Stomach (tissue), 9 donors: ENCODE measurements around the gene HP1BP3. TPM values are rescaled to one million over a fixed set of nuclear protein-coding genes. Genes with fewer than 3 reads are reported as not detected.

Experiments
- DNase-seq, 2 donors: peaks; one replicate each; pipeline versions ENCODE4 v3.0.0 to v3.0.0-alpha.2; 2013 to 2019
- H3K27ac ChIP-seq, 5 donors: fragments of 200-600 bp in 4 of 5; sonication (generic) in 4 of 5; one replicate each; pipeline ENCODE4 v1.5.1; 2013 to 2019; ENCODE audit warnings: mild to moderate bottlenecking in 1 of 5, moderate library complexity in 1 of 5
- H3K27me3 ChIP-seq, 3 donors: fragments of 200-600 bp; sonication (generic); one replicate each; pipeline ENCODE4 v1.5.1; 2017 to 2019; ENCODE audit warnings: mixed run types in 1 of 3
- H3K36me3 ChIP-seq, 4 donors: fragments of 200-600 bp; sonication (generic); 1 replicate in 3 of 4; 2 replicates in 1 of 4; pipeline ENCODE4 v1.5.1; 2016 to 2019
- H3K4me1 ChIP-seq, 4 donors: fragments of 200-600 bp; sonication (generic); one replicate each; pipeline ENCODE4 v1.5.1; 2016 to 2019
- H3K4me3 ChIP-seq, 4 donors: fragments of 200-600 bp; sonication (generic) in 3 of 4; one replicate each; pipeline ENCODE4 v1.5.1; 2016 to 2019; ENCODE audit warnings: mild to moderate bottlenecking in 1 of 4
- H3K9me3 ChIP-seq, 4 donors: fragments of 200-600 bp; sonication (generic); one replicate each; pipeline ENCODE4 v1.5.1; 2016 to 2019
- CTCF ChIP-seq, 7 experiments: fragments of 450-650 bp in 4 of 7; fragments of 200-600 bp in 3 of 7; sonication (generic) in 3 of 7; IDR thresholded peaks; one replicate each; pipeline ENCODE4 v1.5.1; 2016 to 2019; ENCODE audit warnings: antibody characterized with exemption in 7 of 7, control low read depth in 2 of 7, mild to moderate bottlenecking in 1 of 7
- EP300 ChIP-seq: sonication (generic); formaldehyde crosslinking; IDR thresholded peaks from one replicate; pipeline ENCODE4 v1.6.1; 2017; ENCODE audit warnings: antibody characterized with exemption
- POLR2A ChIP-seq, 4 donors: fragments of 450-650 bp; IDR thresholded peaks; one replicate each; pipeline ENCODE4 v1.6.1; 2016; ENCODE audit warnings: antibody characterized with exemption in 4 of 4, control low read depth in 2 of 4, mild to moderate bottlenecking in 1 of 4, moderate library complexity in 1 of 4
- POLR2AphosphoS5 ChIP-seq, 3 donors: sonication (generic); formaldehyde crosslinking; IDR thresholded peaks; one replicate each; pipeline ENCODE4 v1.6.1; 2016; ENCODE audit warnings: antibody characterized with exemption in 3 of 3
- WGBS, 5 donors: extraction: QIAGEN DNeasy Blood & Tissue Kit in 3 of 5; methylation state at CpG; one replicate each; pipeline versions ENCODE4 v1.1.5 to v1.1.7; 2013 to 2018; 5-methylcytosine and 5-hydroxymethylcytosine counted together
- intact Hi-C: fragments of 100-400 bp; cut with DNase I; formaldehyde crosslinking; loops from one replicate; pipeline ENCODE4 v1.15.1; 2023; ENCODE audit warnings: low total_unique reads
- polyA plus RNA-seq, 3 donors: library from polyadenylated mRNA; stranded (reverse); fragments of 200-250 nt; gene quantifications; one replicate each; pipeline ENCODE4 v1.2.3, GENCODE V29; 2013
- total RNA-seq, 5 donors: library from RNA; depleted of rRNA; stranded (reverse); fragments of >200 nt; gene quantifications; one replicate each; pipeline versions ENCODE4 v1.1.0 to v1.2.3, GENCODE V29; 2014 to 2016
- donor health status: healthy with polysubstance abuse.
- donor health status: Bipolar disorder and iron deficiency.
- donor health status: healthy.

Gene HP1BP3
- total and polyA plus RNA-seq, 8 donors: 55.2 to 649 (median 232) TPM

GRCh38 chr1:20708891-20709290 lies 78.2 kb downstream of the HP1BP3 start:
- no peak overlapping the region for H3K4me3 ChIP-seq
- H3K4me1 ChIP-seq: no peaks in the 10 kb centered on the region
- H3K27ac ChIP-seq: no peak overlapping the region
- WGBS, 5 donors: 80 to 97% (median 92%) methylated on average over 4 to 5 of the region's 5 CpGs
- H3K27me3 ChIP-seq: peaks cover 0 to 10% (median 0%) of the 10 kb centered on the region in 3 donors
- TF ChIP-seq CTCF (IDR thresholded peaks at IDR 0.05) (no peak), POLR2AphosphoS5 (IDR thresholded peaks at IDR 0.05) (no peak), POLR2A (IDR thresholded peaks at IDR 0.05) (no peak), EP300 (no peak)
- DNase-seq: no peak
- intact Hi-C loops: no loop called here
- no peaks in the 10 kb centered on the region for H3K36me3 ChIP-seq
- H3K9me3 ChIP-seq: no peaks in the 10 kb centered on the region

- Histone ChIP-seq H3K27me3 (peaks cover 0 to 5% (median 0%) of the 10 kb centered on the region in 3 donors), H3K9me3 (no peaks in the 10 kb centered on the region), H3K36me3 (no peaks in the 10 kb centered on the region), H3K4me3 (no peak overlapping the region), H3K4me1 (no peaks in the 10 kb centered on the region), H3K27ac (no peak overlapping the region)
- no peak for DNase-seq
- TF ChIP-seq POLR2A (IDR thresholded peaks at IDR 0.05): no peak
- TF ChIP-seq POLR2AphosphoS5 (IDR thresholded peaks at IDR 0.05): no peak
- TF ChIP-seq EP300: no peak
- no peak for TF ChIP-seq CTCF (IDR thresholded peaks at IDR 0.05)
- intact Hi-C loops: no loop called here
- WGBS, 5 donors: 61 to 86% (median 72%) methylated on average over 2 to 6 of the region's 6 CpGs
Observed at GRCh38 chr1:20708057-20708456, 79.0 kb downstream of the HP1BP3 start.

GRCh38 chr1:20706841-20707240 lies 80.3 kb downstream of the HP1BP3 start:
- DNase-seq: no peak
- Histone ChIP-seq H3K27me3 (peaks cover 0 to under 1% (median 0%) of the 10 kb centered on the region in 3 donors), H3K27ac (no peak overlapping the region), H3K4me3 (no peak overlapping the region), H3K4me1 (no peaks in the 10 kb centered on the region), H3K36me3 (no peaks in the 10 kb centered on the region), H3K9me3 (no peaks in the 10 kb centered on the region)
- no peak for TF ChIP-seq EP300
- no peak for TF ChIP-seq CTCF (IDR thresholded peaks at IDR 0.05)
- TF ChIP-seq POLR2AphosphoS5 (IDR thresholded peaks at IDR 0.05): no peak
- TF ChIP-seq POLR2A (IDR thresholded peaks at IDR 0.05): no peak
- WGBS, 5 donors: 51 to 60% (median 54%) methylated on average over 5 of the region's 5 CpGs
- intact Hi-C loops: no loop called here

GRCh38 chr1:20705203-20705755 lies 81.8 kb downstream of the HP1BP3 start:
- H3K4me3 ChIP-seq: no peak overlapping the region
- H3K27me3 ChIP-seq: no peaks in the 10 kb centered on the region
- WGBS, 5 donors: 87 to 90% (median 87%) methylated on average over 15 of the region's 15 CpGs
- TF ChIP-seq POLR2AphosphoS5 (IDR thresholded peaks at IDR 0.05) (no peak), EP300 (no peak), POLR2A (IDR thresholded peaks at IDR 0.05) (no peak), CTCF (IDR thresholded peaks at IDR 0.05) (no peak)
- H3K27ac ChIP-seq: no peak overlapping the region
- intact Hi-C loops: no loop called here
- no peaks in the 10 kb centered on the region for H3K36me3 ChIP-seq
- no peaks in the 10 kb centered on the region for H3K4me1 ChIP-seq
- no peaks in the 10 kb centered on the region for H3K9me3 ChIP-seq
- DNase-seq: no peak
